Measurements from ENCODE around the gene SLC13A5.

Gene SLC13A5

DNA sequence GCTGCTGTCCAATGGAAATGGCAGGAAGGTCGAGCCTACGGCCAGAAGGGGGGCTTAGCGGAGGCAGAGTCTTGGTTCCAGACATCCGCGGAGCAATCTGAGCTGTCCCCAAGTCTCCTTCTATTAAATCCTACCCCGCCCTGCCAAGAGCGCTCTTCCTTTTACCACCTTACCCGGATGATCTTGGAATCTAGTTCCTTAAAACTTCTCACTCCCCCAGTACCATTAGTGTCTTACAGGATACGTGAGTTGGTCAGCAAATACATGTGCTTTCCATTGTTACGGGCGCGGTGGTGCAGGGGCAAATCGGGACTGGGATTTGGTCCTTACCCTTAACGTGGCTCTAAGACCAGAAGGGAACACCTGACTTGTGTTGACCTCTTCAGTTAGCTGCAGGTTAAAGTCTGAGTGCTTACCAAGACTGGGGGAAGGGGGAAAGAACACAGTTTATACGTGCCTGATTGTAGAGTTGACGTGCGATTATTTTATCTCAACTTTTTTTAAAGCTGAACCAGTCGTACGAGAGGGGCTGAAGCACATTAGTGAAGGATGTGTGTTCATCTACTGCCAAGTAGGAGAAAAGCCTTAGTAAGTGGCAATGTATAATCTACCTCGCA is 71.8 kb downstream of the SLC13A5 start:
- no peak for FAIRE-seq
- no peak for TF ChIP-seq CTCF (IDR thresholded peaks at IDR 0.05; ENCODE audit: insufficient read depth, missing control alignments)
- DNase-seq (ENCODE audit: insufficient read length, low spot score), result no peak

- FAIRE-seq (no peak), DNase-seq (ENCODE audit: insufficient read length, low spot score) (no peak)
- no peak for TF ChIP-seq CTCF (IDR thresholded peaks at IDR 0.05; ENCODE audit: insufficient read depth, missing control alignments)
Observed at GRCh38 chr17:6640536-6641246, 72.5 kb downstream of the SLC13A5 start, which contains the start of the genes KIAA0753 and TXNDC17. TSS of gene KIAA0753 (minus strand) at chr17:6640711. CDS start at chr17:6635103, 5,608 bp downstream. TSS of gene TXNDC17 (plus strand) at chr17:6641060. CDS start at chr17:6641083, 23 bp downstream.

DNA sequence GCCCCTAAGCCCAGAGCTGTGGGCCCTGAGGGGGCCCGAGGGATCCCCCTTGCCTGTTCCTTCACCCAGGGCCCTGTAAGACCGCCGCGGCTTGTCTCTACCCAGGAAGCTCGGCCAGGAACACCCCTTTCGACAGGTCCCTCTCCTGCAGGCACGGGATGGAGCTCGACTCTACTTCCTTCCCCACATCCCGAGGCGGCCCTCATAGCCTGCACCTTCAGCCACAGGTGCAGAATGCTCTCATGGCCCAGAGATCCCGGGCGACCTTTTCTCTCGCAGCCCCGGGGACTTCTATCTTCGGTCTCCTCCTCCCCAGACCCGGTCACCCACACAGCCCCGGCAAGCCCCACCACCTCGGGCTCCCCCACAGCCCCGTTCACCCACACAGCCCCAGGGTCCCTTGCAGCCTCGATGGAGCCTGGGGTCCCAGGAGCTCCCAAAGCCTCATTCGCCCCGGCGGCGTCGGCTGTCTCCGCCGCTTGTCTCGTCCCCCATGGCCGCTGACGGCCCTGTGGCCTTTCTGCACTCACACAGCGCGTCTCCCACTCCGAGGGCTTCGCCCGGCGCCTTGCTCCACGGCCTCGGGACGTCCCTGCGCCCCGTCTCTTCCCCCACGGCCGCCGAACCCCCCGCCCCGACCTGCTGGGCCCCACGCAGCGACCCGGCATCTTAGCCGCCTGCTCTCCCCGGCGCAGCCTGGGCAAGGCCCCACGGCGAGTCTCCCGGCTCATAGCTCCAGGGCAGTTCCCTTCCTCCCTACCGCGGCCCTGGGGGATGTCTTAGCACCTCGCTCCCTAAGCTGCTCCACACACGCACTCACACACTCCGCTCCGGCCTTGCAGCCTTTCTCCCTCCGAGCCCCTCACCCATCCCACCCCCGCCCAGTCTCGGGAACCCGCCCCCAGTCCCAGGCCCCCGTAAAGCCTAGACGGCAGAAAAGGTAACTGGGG is 73.3 kb downstream of the SLC13A5 start:
- no peak for TF ChIP-seq CTCF (IDR thresholded peaks at IDR 0.05; ENCODE audit: insufficient read depth, missing control alignments)
- no peak for DNase-seq (ENCODE audit: insufficient read length, low spot score)
- FAIRE-seq, result no peak

GRCh38 chr17:6639014-6639585 is 74.1 kb downstream of the SLC13A5 start:
- FAIRE-seq, result no peak
- no peak for TF ChIP-seq CTCF (IDR thresholded peaks at IDR 0.05; ENCODE audit: insufficient read depth, missing control alignments)
- no peak for DNase-seq (ENCODE audit: insufficient read length, low spot score)

- no peak for TF ChIP-seq CTCF (IDR thresholded peaks at IDR 0.05; ENCODE audit: insufficient read depth, missing control alignments)
- DNase-seq (ENCODE audit: insufficient read length, low spot score) (no peak), FAIRE-seq (no peak)
Observed at GRCh38 chr17:6638046-6638908, 74.9 kb downstream of the SLC13A5 start.

- TF ChIP-seq CTCF (IDR thresholded peaks at IDR 0.05; ENCODE audit: insufficient read depth, missing control alignments), result no peak
- DNase-seq (ENCODE audit: insufficient read length, low spot score) (no peak), FAIRE-seq (no peak)
Observed at GRCh38 chr17:6637458-6637840, 75.7 kb downstream of the SLC13A5 start.

Measured in D721Med (cell line).